TTC549 (cell line): ENCODE results near the gene UBE2N.
"Not testable (repeated sequence)": the region's sequence is repeated elsewhere in the genome, so short reads cannot be mapped to it uniquely, and the experiment has no call there.

Experiments
- FAIRE-seq: peaks from 2 replicates; lab custom pipeline; 2012; peaks lifted over from hg19 to GRCh38; lab: Jason Lieb, UNC

The UBE2N gene

GRCh38 chr12:93443576-93443975 lies 1.8 kb upstream of the UBE2N start:
- no peak for FAIRE-seq

GRCh38 chr12:93442411-93443340 lies 929 bp upstream of the UBE2N start:
- no peak for FAIRE-seq

GRCh38 chr12:93441081-93441616 lies 598 bp downstream of the UBE2N start:
- no peak for FAIRE-seq

GRCh38 chr12:93440043-93440835 lies 1.5 kb downstream of the UBE2N start:
- no peak for FAIRE-seq

GRCh38 chr12:93438266-93439050 lies 3.3 kb downstream of the UBE2N start:
- no peak for FAIRE-seq

- FAIRE-seq = no peak
These were observed 7.4 kb downstream of the UBE2N start for GRCh38 chr12:93434256-93434865.

GRCh38 chr12:93432031-93432430 lies 9.7 kb downstream of the UBE2N start:
- FAIRE-seq = not testable (repeated sequence)

- FAIRE-seq = no peak
These were observed 11.5 kb downstream of the UBE2N start for GRCh38 chr12:93430280-93430679.

- FAIRE-seq = no peak
These were observed 11.9 kb downstream of the UBE2N start for GRCh38 chr12:93429852-93430251.

- FAIRE-seq = no peak
These were observed 12.3 kb downstream of the UBE2N start for GRCh38 chr12:93429448-93429847.

GRCh38 chr12:93427779-93428564 lies 13.8 kb downstream of the UBE2N start:
- no peak for FAIRE-seq

- FAIRE-seq = no peak
These were observed 15.3 kb downstream of the UBE2N start for GRCh38 chr12:93426412-93426805.

GRCh38 chr12:93425736-93426411 lies 15.9 kb downstream of the UBE2N start:
- no peak for FAIRE-seq

- FAIRE-seq = no peak
These were observed 19.7 kb downstream of the UBE2N start for GRCh38 chr12:93422050-93422449.

GRCh38 chr12:93419388-93420034 lies 22.2 kb downstream of the UBE2N start:
- peak; percentile 47 for FAIRE-seq

GRCh38 chr12:93417967-93418480 lies 23.7 kb downstream of the UBE2N start:
- FAIRE-seq = no peak

- no peak for FAIRE-seq
These were observed 25.9 kb downstream of the UBE2N start for GRCh38 chr12:93415723-93416464.

- no peak for FAIRE-seq
These were observed 28.7 kb downstream of the UBE2N start for GRCh38 chr12:93413064-93413463.

GRCh38 chr12:93412396-93412795 lies 29.4 kb downstream of the UBE2N start:
- not testable (repeated sequence) for FAIRE-seq
